ENCODE measurements around the gene GNG7.
"Not testable (repeated sequence)": the region's sequence is repeated elsewhere in the genome, so short reads cannot be mapped to it uniquely, and the experiment has no call there.

Gene GNG7

DNA sequence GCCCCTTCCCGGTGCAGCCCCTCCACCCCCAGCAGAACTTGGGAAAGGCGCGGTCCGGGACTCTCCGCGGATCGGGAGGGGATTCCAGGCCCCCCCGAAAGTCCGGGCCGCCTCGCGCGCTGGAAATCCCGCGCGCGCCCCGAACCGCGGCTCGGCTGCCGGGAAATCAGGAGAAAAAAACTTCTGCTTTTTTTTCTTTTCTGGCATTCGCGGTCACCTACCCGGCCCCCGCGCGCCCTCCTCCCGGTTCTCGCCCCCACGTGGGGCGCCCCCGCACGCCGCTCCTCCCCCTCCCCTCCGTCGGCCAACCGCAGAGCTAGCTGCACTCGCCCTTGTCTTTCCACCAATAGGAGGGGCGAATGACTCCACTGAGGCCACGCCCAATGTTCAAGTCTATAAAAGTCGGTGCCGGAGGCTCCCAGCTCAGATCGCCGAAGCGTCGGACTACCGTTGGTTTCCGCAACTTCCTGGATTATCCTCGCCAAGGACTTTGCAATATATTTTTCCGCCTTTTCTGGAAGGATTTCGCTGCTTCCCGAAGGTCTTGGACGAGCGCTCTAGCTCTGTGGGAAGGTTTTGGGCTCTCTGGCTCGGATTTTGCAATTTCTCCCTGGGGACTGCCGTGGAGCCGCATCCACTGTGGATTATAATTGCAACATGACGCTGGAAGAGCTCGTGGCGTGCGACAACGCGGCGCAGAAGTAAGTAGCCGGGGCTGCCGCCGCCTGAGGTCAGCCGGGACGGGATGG, 226.6 kb downstream of the GNG7 start, which contains the start of gene GADD45B:
Gene GADD45B, plus strand, starts transcription at position 426 of the 749 bp plus-strand sequence. Its CDS starts 232 bp downstream, at position 658.
- DNase-seq (ENCODE audit: insufficient read length, low spot score) (peak; percentile 96), FAIRE-seq (peak; percentile 99)
- no peak for TF ChIP-seq SPI1 (IDR thresholded peaks at IDR 0.05; ENCODE audit: low read depth, low read length)
- peak; percentile 100 for TF ChIP-seq POLR2A (IDR thresholded peaks at IDR 0.05; ENCODE audit: low read depth, low read length)
- TF ChIP-seq TAF1 (IDR thresholded peaks at IDR 0.05; ENCODE audit: low read depth, low read length): peak; percentile 100
- no peak for TF ChIP-seq PAX5 (IDR thresholded peaks at IDR 0.05; ENCODE audit: insufficient read depth, low read length, severe bottlenecking)
- TF ChIP-seq POU2F2 (IDR thresholded peaks at IDR 0.05; ENCODE audit: low read depth, low read length): peak; percentile 98
- peak; percentile 100 for TF ChIP-seq POLR2AphosphoS5 (IDR thresholded peaks at IDR 0.05; ENCODE audit: low read depth, low read length)

DNA sequence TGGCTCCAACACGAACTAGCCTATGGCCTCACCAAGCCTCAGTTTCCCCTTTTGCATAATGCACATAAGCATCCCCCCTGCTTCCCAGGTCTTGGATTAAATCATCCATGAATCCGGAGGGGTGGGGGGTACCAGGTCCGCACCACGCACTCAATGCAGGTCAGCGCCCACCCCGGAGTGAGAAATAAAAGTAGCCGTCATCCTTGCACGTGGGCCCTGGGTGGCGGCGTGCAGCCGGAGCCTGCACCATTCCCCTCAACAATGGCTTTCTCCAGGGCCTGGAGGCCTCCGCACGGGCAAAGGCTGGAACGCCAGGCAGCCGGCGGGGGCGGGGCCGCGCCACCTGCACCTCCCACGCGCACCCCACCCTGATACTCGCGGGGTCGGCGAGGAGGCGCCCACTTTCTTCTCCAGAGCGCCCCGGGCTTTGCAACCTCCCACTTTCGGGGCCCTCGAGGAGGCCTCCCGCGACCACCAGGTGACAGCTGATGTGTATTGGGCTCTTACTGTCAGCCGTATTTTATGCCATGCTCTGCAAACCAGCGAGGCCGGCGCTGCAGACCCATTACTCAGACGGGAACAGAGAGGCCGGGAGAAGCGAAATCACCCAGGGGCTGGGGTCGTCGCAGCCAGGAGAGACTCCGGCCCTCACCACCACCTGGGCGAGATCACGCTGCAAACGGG, 227.3 kb downstream of the GNG7 start:
- DNase-seq (ENCODE audit: insufficient read length, low spot score): no peak
- FAIRE-seq: no peak
- TF ChIP-seq PAX5 (IDR thresholded peaks at IDR 0.05; ENCODE audit: insufficient read depth, low read length, severe bottlenecking): no peak
- TF ChIP-seq POLR2AphosphoS5 (IDR thresholded peaks at IDR 0.05; ENCODE audit: low read depth, low read length): no peak
- TF ChIP-seq TAF1 (IDR thresholded peaks at IDR 0.05; ENCODE audit: low read depth, low read length): no peak
- no peak for TF ChIP-seq POU2F2 (IDR thresholded peaks at IDR 0.05; ENCODE audit: low read depth, low read length)
- TF ChIP-seq SPI1 (IDR thresholded peaks at IDR 0.05; ENCODE audit: low read depth, low read length): no peak
- no peak for TF ChIP-seq POLR2A (IDR thresholded peaks at IDR 0.05; ENCODE audit: low read depth, low read length)

GRCh38 chr19:2474232-2475017, 228.1 kb downstream of the GNG7 start:
- DNase-seq (ENCODE audit: insufficient read length, low spot score) (peak; percentile 82), FAIRE-seq (peak; percentile 88)
- TF ChIP-seq TAF1 (IDR thresholded peaks at IDR 0.05; ENCODE audit: low read depth, low read length) (0 out of 2 replicates have a peak, but pooled peaks have one; percentile 26), PAX5 (IDR thresholded peaks at IDR 0.05; ENCODE audit: insufficient read depth, low read length, severe bottlenecking) (peak; percentile 74), POU2F2 (IDR thresholded peaks at IDR 0.05; ENCODE audit: low read depth, low read length) (no peak)

GRCh38 chr19:2469915-2470200, 232.6 kb downstream of the GNG7 start:
- DNase-seq (ENCODE audit: insufficient read length, low spot score); FAIRE-seq: not testable (repeated sequence)

GRCh38 chr19:2469102-2469914, 233.2 kb downstream of the GNG7 start:
- FAIRE-seq: peak; percentile 90
- TF ChIP-seq POLR2A (IDR thresholded peaks at IDR 0.05; ENCODE audit: low read depth, low read length): no peak
- TF ChIP-seq PAX5 (IDR thresholded peaks at IDR 0.05; ENCODE audit: insufficient read depth, low read length, severe bottlenecking): no peak
- no peak for TF ChIP-seq SPI1 (IDR thresholded peaks at IDR 0.05; ENCODE audit: low read depth, low read length)
- TF ChIP-seq POLR2AphosphoS5 (IDR thresholded peaks at IDR 0.05; ENCODE audit: low read depth, low read length): no peak
- TF ChIP-seq POU2F2 (IDR thresholded peaks at IDR 0.05; ENCODE audit: low read depth, low read length): no peak
- no peak for TF ChIP-seq TAF1 (IDR thresholded peaks at IDR 0.05; ENCODE audit: low read depth, low read length)
- no peak for DNase-seq (ENCODE audit: insufficient read length, low spot score)

GRCh38 chr19:2468596-2468995, 233.9 kb downstream of the GNG7 start:
- TF ChIP-seq SPI1 (IDR thresholded peaks at IDR 0.05; ENCODE audit: low read depth, low read length): no peak
- no peak for TF ChIP-seq PAX5 (IDR thresholded peaks at IDR 0.05; ENCODE audit: insufficient read depth, low read length, severe bottlenecking)
- no peak for TF ChIP-seq POU2F2 (IDR thresholded peaks at IDR 0.05; ENCODE audit: low read depth, low read length)
- TF ChIP-seq TAF1 (IDR thresholded peaks at IDR 0.05; ENCODE audit: low read depth, low read length): no peak
- no peak for TF ChIP-seq POLR2A (IDR thresholded peaks at IDR 0.05; ENCODE audit: low read depth, low read length)
- no peak for TF ChIP-seq POLR2AphosphoS5 (IDR thresholded peaks at IDR 0.05; ENCODE audit: low read depth, low read length)

GRCh38 chr19:2464389-2464788, 238.1 kb downstream of the GNG7 start:
- FAIRE-seq (no peak), DNase-seq (ENCODE audit: insufficient read length, low spot score) (no peak)
- TF ChIP-seq SPI1 (IDR thresholded peaks at IDR 0.05; ENCODE audit: low read depth, low read length) (no peak), POLR2A (IDR thresholded peaks at IDR 0.05; ENCODE audit: low read depth, low read length) (no peak), TAF1 (IDR thresholded peaks at IDR 0.05; ENCODE audit: low read depth, low read length) (no peak), POLR2AphosphoS5 (IDR thresholded peaks at IDR 0.05; ENCODE audit: low read depth, low read length) (no peak), POU2F2 (IDR thresholded peaks at IDR 0.05; ENCODE audit: low read depth, low read length) (no peak), PAX5 (IDR thresholded peaks at IDR 0.05; ENCODE audit: insufficient read depth, low read length, severe bottlenecking) (no peak)

More at GRCh38 chr19:2468596-2468995, 233.9 kb downstream of the GNG7 start:
- no peak for FAIRE-seq
- DNase-seq (ENCODE audit: insufficient read length, low spot score): no peak

DNA sequence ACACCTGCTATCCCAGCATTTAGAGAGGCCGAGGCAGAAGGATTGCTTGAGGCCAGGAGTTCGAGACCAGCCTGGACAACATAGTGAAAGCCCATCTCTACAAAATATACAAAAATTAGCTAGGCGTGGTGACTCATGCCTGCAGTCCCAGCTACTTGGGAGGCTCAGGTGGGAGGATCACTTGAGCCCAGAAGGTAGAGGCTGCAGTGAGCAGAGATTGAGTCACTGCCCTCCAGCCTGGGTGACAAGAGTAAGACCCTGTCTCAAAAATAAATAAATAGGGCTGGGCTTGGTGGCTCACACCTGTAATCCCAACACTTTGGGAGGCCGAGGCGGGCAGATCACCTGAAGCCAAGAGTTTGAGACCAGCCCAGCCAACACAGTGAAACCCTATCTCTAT, 238.8 kb downstream of the GNG7 start:
- not testable (repeated sequence) for FAIRE-seq; DNase-seq (ENCODE audit: insufficient read length, low spot score)

All from GM12891 (cell line).